Caco-2 (cell line): ENCODE results near the gene UBE2N. TPM values are rescaled to one million over a fixed set of nuclear protein-coding genes. Genes with fewer than 3 reads are reported as not detected.

Experiments used
- BruUV-seq: library from RNA; stranded (reverse); fragments of 400-500 nt; replicated peaks from 2 replicates; lab custom pipeline; 2021; lab: Mats Ljungman, UMichigan
- CTCF ChIA-PET: fragments of 300-600 bp; sonication (Branson Sonifier 250); formaldehyde crosslinking; loops from one replicate; lab custom pipeline; 2022; ENCODE audit warnings: antibody characterized with exemption; lab: Charles Lee
- POLR2A ChIA-PET: fragments of 300-600 bp; sonication (Branson Sonifier 250); formaldehyde crosslinking; loops from one replicate; lab custom pipeline; 2022; ENCODE audit warnings: antibody characterized with exemption; lab: Charles Lee
- DNase-seq, 2 experiments: peaks; one replicate each; pipeline versions ENCODE4 v3.0.0 to v3.0.0-alpha.2; 2020 to 2022
- H3K27me3 ChIP-seq: replicated peaks from 2 replicates; pipeline ENCODE4 v1.6.0; 2011; ENCODE audit warnings: low read length; ENCODE audit not compliant: control insufficient read depth, insufficient read depth
- H3K36me3 ChIP-seq: 2 replicates; pipeline ENCODE4 v1.5.1; 2011; ENCODE audit warnings: low read length; ENCODE audit not compliant: control insufficient read depth, insufficient read depth
- H3K4me1 ChIP-seq: fragments of 250-450 bp; sonication (Bioruptor Pico); 2 replicates; pipeline ENCODE4 v1.5.1; 2020; ENCODE audit warnings: mild to moderate bottlenecking
- H3K4me3 ChIP-seq: 2 replicates; pipeline ENCODE4 v1.5.1; 2011; ENCODE audit warnings: low read depth, mild to moderate bottlenecking, control low read depth, low read length
- H3K9me3 ChIP-seq: fragments of 250-450 bp; sonication (Bioruptor Pico); 2 replicates; pipeline ENCODE4 v1.5.1; 2020; ENCODE audit warnings: mild to moderate bottlenecking, moderate library complexity
- H3K27ac Mint-ChIP-seq: one replicate; pipeline ENCODE4 v1.8.0; 2022; ENCODE audit warnings: mixed read lengths; ENCODE audit not compliant: unreplicated experiment
- H3K27me3 Mint-ChIP-seq: one replicate; pipeline ENCODE4 v1.8.0; 2022; ENCODE audit warnings: mixed read lengths; ENCODE audit not compliant: insufficient read depth, unreplicated experiment
- H3K36me3 Mint-ChIP-seq: one replicate; pipeline ENCODE4 v1.8.0; 2022; ENCODE audit warnings: mild to moderate bottlenecking, mixed read lengths; ENCODE audit not compliant: insufficient read depth, unreplicated experiment
- H3K4me1 Mint-ChIP-seq: one replicate; pipeline ENCODE4 v1.8.0; 2022; ENCODE audit warnings: low read depth, mixed read lengths; ENCODE audit not compliant: unreplicated experiment
- H3K4me3 Mint-ChIP-seq: one replicate; pipeline ENCODE4 v1.8.0; 2022; ENCODE audit warnings: mild to moderate bottlenecking, moderate library complexity, mixed read lengths; ENCODE audit not compliant: unreplicated experiment
- H3K9me3 Mint-ChIP-seq: one replicate; pipeline ENCODE4 v1.8.0; 2022; ENCODE audit warnings: mixed read lengths; ENCODE audit not compliant: unreplicated experiment
- intact Hi-C: fragments of 100-400 bp; cut with micrococcal nuclease; formaldehyde crosslinking; loops from one replicate; pipeline ENCODE4 v1.10.0; 2022; ENCODE audit not compliant: unreplicated experiment
- total RNA-seq: library from RNA; stranded (reverse); gene quantifications from 2 replicates; pipeline ENCODE4 v1.2.3, GENCODE V29; 2022
- TF ChIP-seq, protein P1 (sequence below), 2 experiments: fragments of 200-600 bp in 1 of 2; IDR thresholded peaks; 1 replicate in 1 of 2; 2 replicates in 1 of 2; pipeline versions ENCODE4 v1.5.1 to v1.8.0; 2011 to 2022; ENCODE audit warnings: antibody characterized with exemption in 1 of 2, control low read depth in 1 of 2, inconsistent platforms in 1 of 2, low read depth in 1 of 2, low read length in 1 of 2, mild to moderate bottlenecking in 1 of 2, moderate library complexity in 1 of 2; ENCODE audit not compliant: insufficient read depth in 1 of 2, severe bottlenecking in 1 of 2, unreplicated experiment in 1 of 2

Gene UBE2N
- total RNA-seq, 1 experiment from 2014 or later: 153 TPM

DNA sequence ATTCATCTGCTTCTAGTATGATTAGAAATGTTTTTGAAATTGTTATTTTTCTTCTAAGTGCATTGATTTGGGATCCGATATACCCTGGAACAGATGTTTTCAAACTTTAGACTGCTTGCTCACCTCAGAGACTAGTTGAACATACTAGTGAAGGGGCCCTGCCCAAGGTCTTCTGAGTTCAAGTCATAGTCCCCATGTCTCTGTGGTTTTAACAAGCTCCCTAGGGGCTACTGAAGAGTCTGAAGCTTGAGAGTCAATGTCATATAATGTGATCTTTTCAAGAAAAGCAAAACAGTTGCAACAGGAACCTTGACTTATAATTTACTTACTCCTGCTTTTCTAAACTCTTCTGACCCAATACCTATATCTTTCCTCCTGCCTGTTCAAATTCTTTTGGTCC is 7.5 kb upstream of the UBE2N start:
- intact Hi-C loops: no loop called here
- POLR2A ChIA-PET: no interaction called here
- no peaks in the 10 kb centered on the region for H3K27me3 Mint-ChIP-seq
- H3K9me3 Mint-ChIP-seq: no peaks in the 10 kb centered on the region
- Histone ChIP-seq H3K4me1 (no peaks in the 10 kb centered on the region), H3K36me3 (no peaks in the 10 kb centered on the region), H3K27me3 (no peaks in the 10 kb centered on the region), H3K9me3 (no peaks in the 10 kb centered on the region), H3K4me3 (no peak overlapping the region)
- peaks cover 4% of the 10 kb centered on the region for H3K36me3 Mint-ChIP-seq
- DNase-seq: no peak
- no peaks in the 10 kb centered on the region for H3K4me1 Mint-ChIP-seq
- no peak overlapping the region for H3K27ac Mint-ChIP-seq
- BruUV-seq: no TSS peak
- CTCF ChIA-PET: interaction anchor here (0.7 kb wide), 1 partner anchor 13 kb away, joined by 3 read pairs; no protein-coding TSS in a partner anchor
- H3K4me3 Mint-ChIP-seq: no peak overlapping the region
- TF ChIP-seq, protein P1, sequence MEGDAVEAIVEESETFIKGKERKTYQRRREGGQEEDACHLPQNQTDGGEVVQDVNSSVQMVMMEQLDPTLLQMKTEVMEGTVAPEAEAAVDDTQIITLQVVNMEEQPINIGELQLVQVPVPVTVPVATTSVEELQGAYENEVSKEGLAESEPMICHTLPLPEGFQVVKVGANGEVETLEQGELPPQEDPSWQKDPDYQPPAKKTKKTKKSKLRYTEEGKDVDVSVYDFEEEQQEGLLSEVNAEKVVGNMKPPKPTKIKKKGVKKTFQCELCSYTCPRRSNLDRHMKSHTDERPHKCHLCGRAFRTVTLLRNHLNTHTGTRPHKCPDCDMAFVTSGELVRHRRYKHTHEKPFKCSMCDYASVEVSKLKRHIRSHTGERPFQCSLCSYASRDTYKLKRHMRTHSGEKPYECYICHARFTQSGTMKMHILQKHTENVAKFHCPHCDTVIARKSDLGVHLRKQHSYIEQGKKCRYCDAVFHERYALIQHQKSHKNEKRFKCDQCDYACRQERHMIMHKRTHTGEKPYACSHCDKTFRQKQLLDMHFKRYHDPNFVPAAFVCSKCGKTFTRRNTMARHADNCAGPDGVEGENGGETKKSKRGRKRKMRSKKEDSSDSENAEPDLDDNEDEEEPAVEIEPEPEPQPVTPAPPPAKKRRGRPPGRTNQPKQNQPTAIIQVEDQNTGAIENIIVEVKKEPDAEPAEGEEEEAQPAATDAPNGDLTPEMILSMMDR (IDR thresholded peaks at IDR 0.05; ENCODE audit: insufficient read depth in 1 of 2, low read depth in 1 of 2, low read length in 1 of 2, severe bottlenecking in 1 of 2, unreplicated experiment in 1 of 2): no peak

DNA sequence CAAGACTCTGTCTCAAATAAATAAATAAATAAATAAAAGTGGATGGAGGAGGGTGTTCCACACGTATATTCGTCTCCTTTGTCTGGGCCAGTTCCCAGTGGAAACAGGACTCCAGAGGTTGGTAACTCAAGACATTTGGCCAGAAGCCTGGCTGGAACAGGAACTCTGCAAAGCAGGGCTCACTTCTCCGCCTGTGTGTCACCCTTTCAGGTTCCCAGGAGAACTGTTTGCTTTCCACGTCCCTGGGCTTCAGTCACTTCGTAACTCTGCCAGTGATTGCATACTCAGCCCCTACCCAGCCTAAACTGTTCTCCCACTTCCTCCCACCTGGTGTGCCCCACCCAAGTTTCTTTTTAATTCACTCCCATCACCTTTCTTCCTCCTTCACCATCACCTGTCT is 7.0 kb upstream of the UBE2N start:
- no TSS peak for BruUV-seq
- H3K36me3 ChIP-seq: no peaks in the 10 kb centered on the region
- Mint-ChIP-seq H3K4me1 (no peaks in the 10 kb centered on the region), H3K9me3 (no peaks in the 10 kb centered on the region), H3K36me3 (peaks cover 4% of the 10 kb centered on the region), H3K27ac (no peak overlapping the region), H3K4me3 (no peak overlapping the region), H3K27me3 (no peaks in the 10 kb centered on the region)
- H3K4me1 ChIP-seq: no peaks in the 10 kb centered on the region
- TF ChIP-seq, protein P1 (IDR thresholded peaks at IDR 0.05; ENCODE audit: insufficient read depth in 1 of 2, low read depth in 1 of 2, low read length in 1 of 2, severe bottlenecking in 1 of 2, unreplicated experiment in 1 of 2): no peak
- ChIA-PET CTCF (no interaction called here), POLR2A (no interaction called here)
- no peak overlapping the region for H3K4me3 ChIP-seq
- no peaks in the 10 kb centered on the region for H3K27me3 ChIP-seq
- no peaks in the 10 kb centered on the region for H3K9me3 ChIP-seq
- intact Hi-C loops: no loop called here
- no peak for DNase-seq

DNA sequence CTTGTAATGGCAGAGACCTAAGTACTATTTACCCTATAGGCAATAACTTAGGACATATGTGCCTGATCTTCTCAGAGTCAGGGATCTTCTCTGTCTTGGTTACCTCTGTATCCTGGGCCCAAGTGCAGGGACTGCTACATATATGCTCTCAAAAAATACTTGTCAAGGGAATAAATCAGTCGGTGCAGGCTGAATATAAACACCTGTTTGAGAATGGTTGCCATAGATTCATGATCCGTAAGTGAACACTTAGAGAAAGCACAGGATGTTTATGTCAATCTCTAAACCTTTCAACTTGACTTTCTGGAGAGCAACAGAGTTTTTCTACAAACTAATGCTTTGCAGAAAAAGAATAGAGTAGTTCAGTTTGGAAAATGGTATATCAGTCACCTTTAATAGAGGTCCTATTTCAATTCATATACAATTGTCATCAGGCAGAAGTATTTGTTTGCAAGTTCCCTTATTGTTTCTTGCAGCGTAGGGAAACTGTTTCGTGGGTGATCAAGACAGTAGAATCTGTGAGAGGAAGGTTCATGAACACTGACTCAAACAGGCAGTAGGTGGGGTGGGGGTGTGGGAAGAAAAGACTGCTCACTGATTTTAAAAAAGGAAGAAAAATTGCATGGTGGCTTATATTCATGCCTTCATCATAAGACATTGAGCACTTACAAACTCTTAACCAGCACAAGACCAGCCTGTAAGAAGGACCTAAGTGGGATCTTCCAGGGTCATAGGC is 6.0 kb upstream of the UBE2N start:
- Histone ChIP-seq H3K4me3 (no peak overlapping the region), H3K4me1 (no peaks in the 10 kb centered on the region), H3K9me3 (no peaks in the 10 kb centered on the region), H3K27me3 (no peaks in the 10 kb centered on the region), H3K36me3 (no peaks in the 10 kb centered on the region)
- no peak for DNase-seq
- no TSS peak for BruUV-seq
- no peak overlapping the region for H3K27ac Mint-ChIP-seq
- H3K27me3 Mint-ChIP-seq: no peaks in the 10 kb centered on the region
- TF ChIP-seq, protein P1 (IDR thresholded peaks at IDR 0.05; ENCODE audit: insufficient read depth in 1 of 2, low read depth in 1 of 2, low read length in 1 of 2, severe bottlenecking in 1 of 2, unreplicated experiment in 1 of 2): no peak
- H3K4me3 Mint-ChIP-seq: no peak overlapping the region
- peaks cover 4% of the 10 kb centered on the region for H3K36me3 Mint-ChIP-seq
- intact Hi-C loops: no loop called here
- H3K4me1 Mint-ChIP-seq: peaks cover 4% of the 10 kb centered on the region
- H3K9me3 Mint-ChIP-seq: no peaks in the 10 kb centered on the region
- ChIA-PET POLR2A (interaction anchor here (0.6 kb wide), 1 partner anchor 15 kb away, joined by 3 read pairs; no protein-coding TSS in a partner anchor), CTCF (no interaction called here)
